GM06990 (cell line): ENCODE results near the gene PRPF6.
A peak's percentile ranks its signal among the peaks of the same experiment; 100 is the strongest.

ENCODE experiments used
- DNase-seq: peaks from one replicate; pipeline ENCODE4 v3.0.0-alpha.2; 2011; ENCODE audit not compliant: insufficient read length; ENCODE audit errors: extremely low read depth
- H3K27me3 ChIP-seq: replicated peaks from 2 replicates; pipeline ENCODE4 v1.6.0; 2011; ENCODE audit warnings: low read length; ENCODE audit not compliant: control insufficient read depth, insufficient read depth
- H3K36me3 ChIP-seq: 2 replicates; pipeline ENCODE4 v1.5.1; 2011; ENCODE audit warnings: low read length; ENCODE audit not compliant: control insufficient read depth, insufficient read depth
- H3K4me3 ChIP-seq: replicated peaks from 2 replicates; pipeline ENCODE4 v1.5.1; 2011; ENCODE audit warnings: low read depth, mild to moderate bottlenecking, control low read depth, low read length
- TF ChIP-seq, protein P1 (sequence below): IDR thresholded peaks from 2 replicates; pipeline ENCODE4 v1.5.1; 2011; ENCODE audit warnings: low read length, control low read depth, mild to moderate bottlenecking, inconsistent platforms; ENCODE audit not compliant: insufficient read depth, poor library complexity, severe bottlenecking

The PRPF6 gene

GRCh38 chr20:63955827-63956663 lies 24.9 kb upstream of the PRPF6 start, which contains the start of gene UCKL1:
Gene UCKL1, minus strand, starts transcription at chr20:63956416. Its CDS starts 44 bp downstream, at chr20:63956372.
- Histone ChIP-seq H3K4me3 (peak within 1 kb of the TSS; percentile 97), H3K36me3 (peaks cover 6% of the 10 kb centered on the region), H3K27me3 (no peaks in the 10 kb centered on the region)
- peak; percentile 93 for DNase-seq
- TF ChIP-seq, protein P1, sequence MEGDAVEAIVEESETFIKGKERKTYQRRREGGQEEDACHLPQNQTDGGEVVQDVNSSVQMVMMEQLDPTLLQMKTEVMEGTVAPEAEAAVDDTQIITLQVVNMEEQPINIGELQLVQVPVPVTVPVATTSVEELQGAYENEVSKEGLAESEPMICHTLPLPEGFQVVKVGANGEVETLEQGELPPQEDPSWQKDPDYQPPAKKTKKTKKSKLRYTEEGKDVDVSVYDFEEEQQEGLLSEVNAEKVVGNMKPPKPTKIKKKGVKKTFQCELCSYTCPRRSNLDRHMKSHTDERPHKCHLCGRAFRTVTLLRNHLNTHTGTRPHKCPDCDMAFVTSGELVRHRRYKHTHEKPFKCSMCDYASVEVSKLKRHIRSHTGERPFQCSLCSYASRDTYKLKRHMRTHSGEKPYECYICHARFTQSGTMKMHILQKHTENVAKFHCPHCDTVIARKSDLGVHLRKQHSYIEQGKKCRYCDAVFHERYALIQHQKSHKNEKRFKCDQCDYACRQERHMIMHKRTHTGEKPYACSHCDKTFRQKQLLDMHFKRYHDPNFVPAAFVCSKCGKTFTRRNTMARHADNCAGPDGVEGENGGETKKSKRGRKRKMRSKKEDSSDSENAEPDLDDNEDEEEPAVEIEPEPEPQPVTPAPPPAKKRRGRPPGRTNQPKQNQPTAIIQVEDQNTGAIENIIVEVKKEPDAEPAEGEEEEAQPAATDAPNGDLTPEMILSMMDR, result no peak

DNA sequence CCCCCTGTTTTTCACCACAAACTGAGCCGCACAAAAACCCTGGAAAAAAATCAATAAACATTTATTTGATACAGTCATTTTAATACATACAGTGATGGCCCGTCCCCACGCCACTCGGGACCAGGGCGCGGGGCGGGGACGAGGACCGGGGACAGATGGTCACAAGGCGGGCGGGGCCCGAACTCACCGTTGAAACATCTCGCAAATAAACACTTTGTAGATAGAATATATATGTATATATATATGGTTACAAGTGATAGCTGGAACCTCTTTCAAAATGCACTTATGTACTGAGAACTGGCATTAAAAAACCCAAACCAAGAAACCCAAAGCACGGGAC lies 24.3 kb upstream of the PRPF6 start:
- H3K4me3 ChIP-seq, result peak overlapping the region; percentile 61
- DNase-seq, result no peak
- peaks cover 8% of the 10 kb centered on the region for H3K36me3 ChIP-seq
- TF ChIP-seq, protein P1, result no peak
- no peaks in the 10 kb centered on the region for H3K27me3 ChIP-seq

- TF ChIP-seq, protein P1, result peak; percentile 4
- peak overlapping the region; percentile 61 for H3K4me3 ChIP-seq
- peak; percentile 62 for DNase-seq
- no peaks in the 10 kb centered on the region for H3K27me3 ChIP-seq
- peaks cover 9% of the 10 kb centered on the region for H3K36me3 ChIP-seq
These were observed 23.8 kb upstream of the PRPF6 start for GRCh38 chr20:63957004-63957689.

GRCh38 chr20:63957690-63958441 lies 23.1 kb upstream of the PRPF6 start:
- H3K4me3 ChIP-seq, result no peak overlapping the region
- TF ChIP-seq, protein P1, result no peak
- H3K36me3 ChIP-seq, result peaks cover 12% of the 10 kb centered on the region

DNA sequence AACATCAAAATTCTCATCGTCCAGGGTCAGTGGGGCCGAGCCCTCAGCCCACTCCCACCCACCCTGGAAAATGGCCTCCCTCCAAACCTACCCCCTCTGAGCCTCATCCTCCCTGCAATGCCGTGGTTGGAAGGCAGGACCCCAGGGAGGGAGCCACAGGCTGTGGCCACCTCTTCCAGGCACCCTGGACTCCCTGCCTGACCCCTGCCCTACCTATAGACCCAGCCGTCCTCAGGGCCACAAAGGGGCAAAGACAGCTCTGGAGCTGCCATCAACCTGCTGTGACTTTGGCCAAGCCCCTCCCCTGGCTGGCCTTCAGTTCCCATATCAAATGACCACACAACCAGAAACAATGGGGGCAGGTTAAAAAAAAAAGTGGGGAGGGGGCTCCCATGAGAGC lies 22.5 kb upstream of the PRPF6 start:
- no peak overlapping the region for H3K4me3 ChIP-seq
- no peaks in the 10 kb centered on the region for H3K27me3 ChIP-seq
- H3K36me3 ChIP-seq, result peaks cover 13% of the 10 kb centered on the region
- TF ChIP-seq, protein P1, result no peak
- DNase-seq, result no peak

More at GRCh38 chr20:63957690-63958441, 23.1 kb upstream of the PRPF6 start:
- no peaks in the 10 kb centered on the region for H3K27me3 ChIP-seq
- no peak for DNase-seq
